IMR-90 (cell line): ENCODE results near the gene ARRDC2. TPM values are rescaled to one million over a fixed set of nuclear protein-coding genes. Genes with fewer than 3 reads are reported as not detected.
A peak's percentile ranks its signal among the peaks of the same experiment; 100 is the strongest.

Experiments used
- ATAC-seq: fragments of 200-7000 bp; cut with Tn5 transposase; 2 replicates; pipeline ENCODE4 v1.9.1; 2020; ENCODE audit warnings: low read depth, mild to moderate bottlenecking, moderate library complexity
- BruUV-seq: library from RNA; stranded (reverse); fragments of 400-500 nt; replicated peaks from 2 replicates; lab custom pipeline; 2021; lab: Mats Ljungman, UMichigan
- CTCF ChIA-PET: fragments of 300-600 bp; formaldehyde crosslinking; extraction: SDS; loops from one replicate; lab custom pipeline; 2021; ENCODE audit warnings: antibody characterized with exemption; lab: Yijun Ruan, JAX
- POLR2A ChIA-PET: fragments of 300-600 bp; sonication (Branson Sonifier 250); formaldehyde crosslinking; loops from one replicate; lab custom pipeline; 2022; ENCODE audit warnings: antibody characterized with exemption; ENCODE audit not compliant: unreplicated experiment; lab: Charles Lee
- DNase-seq: peaks from one replicate; pipeline ENCODE4 v3.0.0; 2013
- H2AFZ ChIP-seq: replicated peaks from 2 replicates; pipeline ENCODE3; 2013; ENCODE audit warnings: low read length, mild to moderate bottlenecking; ENCODE audit not compliant: poor library complexity
- H2AK5ac ChIP-seq: 2 replicates; pipeline ENCODE4 v1.6.1; 2013; ENCODE audit warnings: low read depth, low read length, inconsistent platforms
- H2AK9ac ChIP-seq: replicated peaks from 2 replicates; pipeline ENCODE3; 2013; ENCODE audit warnings: mild to moderate bottlenecking, low read depth, low read length, moderate library complexity; ENCODE audit not compliant: poor library complexity
- H2BK120ac ChIP-seq: 2 replicates; pipeline ENCODE4 v1.6.1; 2013; ENCODE audit warnings: low read depth, low read length, inconsistent platforms
- H2BK15ac ChIP-seq: 3 replicates; pipeline ENCODE4 v1.6.1; 2013; ENCODE audit warnings: low read depth, low read length, inconsistent platforms
- H2BK20ac ChIP-seq: 2 replicates; pipeline ENCODE4 v1.6.1; 2013; ENCODE audit warnings: low read depth, mild to moderate bottlenecking, inconsistent platforms, low read length, moderate library complexity
- H2BK5ac ChIP-seq: 2 replicates; pipeline ENCODE4 v1.6.1; 2013; ENCODE audit warnings: mild to moderate bottlenecking, low read depth, low read length, inconsistent platforms; ENCODE audit not compliant: poor library complexity, severe bottlenecking
- H3K14ac ChIP-seq: replicated peaks from 2 replicates; pipeline ENCODE4 v1.6.1; 2013; ENCODE audit warnings: low read depth, low read length, inconsistent platforms
- H3K18ac ChIP-seq: 2 replicates; pipeline ENCODE4 v1.6.1; 2013; ENCODE audit warnings: low read depth, low read length, control low read depth
- H3K23ac ChIP-seq: 2 replicates; pipeline ENCODE4 v1.6.1; 2013; ENCODE audit warnings: low read depth, low read length, inconsistent platforms
- H3K27ac ChIP-seq: 2 replicates; pipeline ENCODE4 v1.5.1; 2013; ENCODE audit warnings: mild to moderate bottlenecking, control low read depth, low read length; ENCODE audit not compliant: insufficient read depth
- H3K27me3 ChIP-seq: 2 replicates; pipeline ENCODE4 v1.6.1; 2013; ENCODE audit warnings: low read length; ENCODE audit not compliant: control insufficient read depth, insufficient read depth
- H3K36me3 ChIP-seq: 2 replicates; pipeline ENCODE4 v1.6.1; 2013; ENCODE audit warnings: low read length, mixed read lengths; ENCODE audit not compliant: control insufficient read depth, insufficient read depth
- H3K4ac ChIP-seq: 2 replicates; pipeline ENCODE4 v1.6.1; 2013; ENCODE audit warnings: low read depth, low read length, inconsistent platforms
- H3K4me1 ChIP-seq: 2 replicates; pipeline ENCODE4 v1.6.1; 2013; ENCODE audit warnings: low read length, mixed read lengths; ENCODE audit not compliant: control insufficient read depth, insufficient read depth
- H3K4me2 ChIP-seq: 2 replicates; pipeline ENCODE4 v1.6.1; 2013; ENCODE audit warnings: low read depth, mild to moderate bottlenecking, control low read depth, low read length, moderate library complexity
- H3K4me3 ChIP-seq: 2 replicates; pipeline ENCODE4 v1.5.1; 2013; ENCODE audit warnings: low read depth, mild to moderate bottlenecking, control low read depth, low read length, moderate library complexity; ENCODE audit not compliant: insufficient read depth
- H3K56ac ChIP-seq: 2 replicates; pipeline ENCODE4 v1.6.1; 2013; ENCODE audit warnings: low read length, inconsistent platforms; ENCODE audit not compliant: insufficient read depth; ENCODE audit errors: extremely low read depth
- H3K79me1 ChIP-seq, 2 experiments: 2 replicates each; pipeline ENCODE4 v1.6.1; 2013; ENCODE audit warnings: low read length in 2 of 2, inconsistent platforms in 1 of 2, low read depth in 1 of 2
- H3K9ac ChIP-seq: 2 replicates; pipeline ENCODE4 v1.6.1; 2013; ENCODE audit warnings: low read depth, low read length, control low read depth
- H3K9me1 ChIP-seq: 2 replicates; pipeline ENCODE4 v1.6.1; 2013; ENCODE audit warnings: low read length, inconsistent platforms; ENCODE audit not compliant: insufficient read depth
- H3K9me3 ChIP-seq: 2 replicates; pipeline ENCODE4 v1.6.1; 2013; ENCODE audit warnings: low read length; ENCODE audit not compliant: control insufficient read depth, insufficient read depth
- H4K20me1 ChIP-seq: 2 replicates; pipeline ENCODE4 v1.6.1; 2013; ENCODE audit warnings: low read length, inconsistent platforms; ENCODE audit not compliant: insufficient read depth
- H4K5ac ChIP-seq: 2 replicates; pipeline ENCODE4 v1.6.1; 2013; ENCODE audit warnings: mild to moderate bottlenecking, low read depth, low read length, control low read depth
- H4K8ac ChIP-seq, 2 experiments: 2 replicates each; pipeline ENCODE4 v1.6.1; 2013; ENCODE audit warnings: low read depth in 2 of 2, low read length in 2 of 2, control low read depth in 1 of 2, inconsistent platforms in 1 of 2
- H4K91ac ChIP-seq: 2 replicates; pipeline ENCODE4 v1.6.1; 2013; ENCODE audit warnings: low read depth, low read length, inconsistent platforms; ENCODE audit not compliant: insufficient read depth
- BHLHE40 ChIP-seq: fragments of 150-350 bp; IDR thresholded peaks from 2 replicates; pipeline ENCODE4 v1.6.1; 2016; ENCODE audit warnings: mild to moderate bottlenecking, low read depth, low read length
- CEBPB ChIP-seq: IDR thresholded peaks from 2 replicates; pipeline ENCODE4 v1.6.1; 2012; ENCODE audit warnings: low read depth, low read length, improper control_type of control experiment
- CHD1 ChIP-seq: IDR thresholded peaks from 2 replicates; pipeline ENCODE4 v1.6.1; 2012; ENCODE audit warnings: low read depth, low read length, improper control_type of control experiment
- CTCF ChIP-seq: conservative IDR thresholded peaks from 2 replicates; pipeline ENCODE4 v1.5.1; 2012; ENCODE audit warnings: mild to moderate bottlenecking, low read depth, low read length, improper control_type of control experiment
- FOS ChIP-seq: fragments of 150-350 bp; IDR thresholded peaks from 2 replicates; pipeline ENCODE4 v1.6.1; 2016; ENCODE audit warnings: low read depth, low read length
- MAFK ChIP-seq: IDR thresholded peaks from 2 replicates; pipeline ENCODE4 v1.6.1; 2012; ENCODE audit warnings: low read depth, low read length, improper control_type of control experiment
- MAZ ChIP-seq: IDR thresholded peaks from 2 replicates; pipeline ENCODE4 v1.6.1; 2012; ENCODE audit warnings: low read depth, mild to moderate bottlenecking, low read length, improper control_type of control experiment, moderate library complexity, borderline replicate concordance
- MXI1 ChIP-seq: IDR thresholded peaks from 2 replicates; pipeline ENCODE4 v1.6.1; 2012; ENCODE audit warnings: low read depth, mild to moderate bottlenecking, low read length, moderate library complexity, borderline replicate concordance
- NFE2L2 ChIP-seq: fragments of 150-350 bp; IDR thresholded peaks from 2 replicates; pipeline ENCODE4 v1.6.1; 2016; ENCODE audit warnings: low read depth, mild to moderate bottlenecking, low read length
- POLR2A ChIP-seq: IDR thresholded peaks from 2 replicates; pipeline ENCODE4 v1.6.1; 2012; ENCODE audit warnings: mild to moderate bottlenecking, low read depth, low read length
- RAD21 ChIP-seq: IDR thresholded peaks from 2 replicates; pipeline ENCODE4 v1.6.1; 2012; ENCODE audit warnings: low read length, improper control_type of control experiment
- RCOR1 ChIP-seq: IDR thresholded peaks from 2 replicates; pipeline ENCODE4 v1.6.1; 2012; ENCODE audit warnings: mild to moderate bottlenecking, low read length, improper control_type of control experiment; ENCODE audit not compliant: insufficient replicate concordance
- RFX5 ChIP-seq: IDR thresholded peaks from 2 replicates; pipeline ENCODE4 v1.8.0; 2012; ENCODE audit warnings: low read depth, mild to moderate bottlenecking, low read length, moderate library complexity
- SMC3 ChIP-seq: fragments of 150-350 bp; IDR thresholded peaks from 2 replicates; pipeline ENCODE4 v1.6.1; 2016; ENCODE audit warnings: low read depth, mild to moderate bottlenecking, antibody characterized with exemption, low read length, moderate library complexity
- WGBS, 2 experiments: methylation state at CpG; one replicate each; pipeline versions ENCODE4 v1.1.5 to v1.1.7; 2013; ENCODE audit warnings: missing lambda C conversion rate in 2 of 2; ENCODE audit not compliant: insufficient read length in 1 of 2; ENCODE audit errors: extremely low coverage in 2 of 2; 5-methylcytosine and 5-hydroxymethylcytosine counted together
- dilution Hi-C: fragments of 300-500 bp; cut with HindIII; formaldehyde crosslinking; loops from one replicate; pipeline ENCODE4 v1.14.3; 2018; ENCODE audit warnings: low sequenced_read_pairs; ENCODE audit not compliant: unreplicated experiment
- in situ Hi-C: fragments of 300-500 bp; cut with MboI; formaldehyde crosslinking; loops from 3 replicates; pipeline ENCODE4 v1.14.3; 2019; ENCODE audit warnings: low sequenced_read_pairs, inconsistent platforms, mixed read lengths
- intact Hi-C: fragments of 100-400 bp; cut with micrococcal nuclease; formaldehyde crosslinking; loops from 2 replicates; pipeline ENCODE4 v1.10.0; 2022
- polyA plus RNA-seq, 3 experiments: library from polyadenylated mRNA; depleted of rRNA; stranded (reverse); fragments of >200 nt; gene quantifications; 2 replicates each; pipeline ENCODE4 v1.2.3, GENCODE V29; 2012; ENCODE audit warnings: low replicate concordance in 1 of 3
- total RNA-seq: library from RNA; depleted of rRNA; stranded (reverse); fragments of >200 nt; gene quantifications from 2 replicates; pipeline ENCODE4 v1.2.3, GENCODE V29; 2012
- TF ChIP-seq, protein P1 (sequence below): fragments of 150-350 bp; IDR thresholded peaks from 2 replicates; pipeline ENCODE4 v1.6.1; 2016; ENCODE audit warnings: low read depth, mild to moderate bottlenecking, low read length, moderate library complexity, borderline replicate concordance
- TF ChIP-seq, protein P2 (sequence below): fragments of 150-350 bp; IDR thresholded peaks from 2 replicates; pipeline ENCODE4 v1.6.1; 2017; ENCODE audit warnings: mild to moderate bottlenecking, antibody characterized with exemption, low read length, low read depth

Gene ARRDC2
- total and polyA plus RNA-seq, 2 of the 4 experiments (the other 2 are of a cell fraction), result 1.4 to 4.9 TPM

GRCh38 chr19:17966129-17966483 lies 41.9 kb upstream of the ARRDC2 start:
- Histone ChIP-seq H3K14ac (no peak overlapping the region), H3K27me3 (peaks cover 61% of the 10 kb centered on the region), H3K27ac (no peak overlapping the region), H3K9me1 (no peaks in the 10 kb centered on the region), H4K91ac (no peak overlapping the region), H3K56ac (no peak overlapping the region), H3K23ac (no peak overlapping the region), H4K8ac (no peak overlapping the region), H3K18ac (no peak overlapping the region), H3K79me1 (no peaks in the 10 kb centered on the region), H3K4me1 (no peaks in the 10 kb centered on the region), H2AFZ (peak overlapping the region; percentile 56), H4K5ac (no peak overlapping the region), H2AK9ac (no peak overlapping the region), H3K4me3 (no peak overlapping the region), H3K36me3 (no peaks in the 10 kb centered on the region), H3K4me2 (no peak overlapping the region), H2BK5ac (no peak overlapping the region), H2AK5ac (no peak overlapping the region), H3K9me3 (peaks cover 3% of the 10 kb centered on the region; the same call in 1 of the 2 replicates), H3K4ac (no peak overlapping the region), H2BK15ac (no peak overlapping the region), H2BK120ac (no peak overlapping the region), H3K9ac (no peak overlapping the region), H4K20me1 (no peaks in the 10 kb centered on the region), H2BK20ac (no peak overlapping the region)
- in situ Hi-C loops, result no loop called here
- no peak for ATAC-seq
- ChIA-PET CTCF (no interaction called here), POLR2A (interaction anchor here (0.5 kb wide), 1 partner anchor 9 kb away, joined by 4 read pairs; no protein-coding TSS in a partner anchor)
- no CpG with 5 or more reads among the region's 2 CpGs for WGBS, 2 experiments
- intact Hi-C loops, result no loop called here
- no TSS peak for BruUV-seq
- dilution Hi-C loops, result no loop called here
- no peak for DNase-seq
- TF ChIP-seq FOS (no peak), MAZ (no peak), CEBPB (no peak), RCOR1 (no peak), CTCF (no peak), RAD21 (no peak), RFX5 (no peak), POLR2A (no peak), MAFK (no peak), BHLHE40 (no peak), MXI1 (no peak), CHD1 (no peak), NFE2L2 (no peak), SMC3 (no peak)
- TF ChIP-seq, protein P1, sequence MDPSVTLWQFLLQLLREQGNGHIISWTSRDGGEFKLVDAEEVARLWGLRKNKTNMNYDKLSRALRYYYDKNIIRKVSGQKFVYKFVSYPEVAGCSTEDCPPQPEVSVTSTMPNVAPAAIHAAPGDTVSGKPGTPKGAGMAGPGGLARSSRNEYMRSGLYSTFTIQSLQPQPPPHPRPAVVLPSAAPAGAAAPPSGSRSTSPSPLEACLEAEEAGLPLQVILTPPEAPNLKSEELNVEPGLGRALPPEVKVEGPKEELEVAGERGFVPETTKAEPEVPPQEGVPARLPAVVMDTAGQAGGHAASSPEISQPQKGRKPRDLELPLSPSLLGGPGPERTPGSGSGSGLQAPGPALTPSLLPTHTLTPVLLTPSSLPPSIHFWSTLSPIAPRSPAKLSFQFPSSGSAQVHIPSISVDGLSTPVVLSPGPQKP, result no peak
- TF ChIP-seq, protein P2, sequence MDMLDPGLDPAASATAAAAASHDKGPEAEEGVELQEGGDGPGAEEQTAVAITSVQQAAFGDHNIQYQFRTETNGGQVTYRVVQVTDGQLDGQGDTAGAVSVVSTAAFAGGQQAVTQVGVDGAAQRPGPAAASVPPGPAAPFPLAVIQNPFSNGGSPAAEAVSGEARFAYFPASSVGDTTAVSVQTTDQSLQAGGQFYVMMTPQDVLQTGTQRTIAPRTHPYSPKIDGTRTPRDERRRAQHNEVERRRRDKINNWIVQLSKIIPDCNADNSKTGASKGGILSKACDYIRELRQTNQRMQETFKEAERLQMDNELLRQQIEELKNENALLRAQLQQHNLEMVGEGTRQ, result no peak
